ENCODE data around the gene SLAIN1. TPM values are rescaled to one million over a fixed set of nuclear protein-coding genes. Genes with fewer than 3 reads are reported as not detected.

Gene SLAIN1
- total RNA-seq, 1 experiment from 2014 or later = 3.5 TPM

DNA sequence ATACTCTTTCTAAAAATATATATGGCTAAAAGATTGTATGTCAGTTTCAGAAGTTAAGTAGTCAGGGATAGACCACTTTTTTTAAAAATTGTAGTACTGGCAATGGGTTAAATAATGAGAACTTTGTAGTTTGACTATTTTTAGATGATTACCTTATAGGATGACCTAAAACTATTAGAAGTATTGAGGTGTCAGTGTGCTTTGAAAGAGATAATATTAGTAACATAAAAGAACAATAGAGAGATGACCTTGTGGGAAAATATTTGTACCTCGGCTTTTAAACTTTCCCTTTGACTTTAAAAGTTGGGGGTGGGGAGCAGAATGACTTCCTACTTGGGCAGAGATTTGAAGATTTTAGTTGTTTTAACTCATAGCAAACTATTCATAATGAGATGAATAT lies 48.3 kb downstream of the SLAIN1 start:
- Mint-ChIP-seq H3K36me3 (ENCODE audit: insufficient read depth, unreplicated experiment) (no peaks in the 10 kb centered on the region), H3K4me3 (ENCODE audit: unreplicated experiment) (no peak overlapping the region), H3K4me1 (ENCODE audit: low read depth, unreplicated experiment) (no peaks in the 10 kb centered on the region), H3K27me3 (ENCODE audit: insufficient read depth, unreplicated experiment) (peaks cover 1% of the 10 kb centered on the region), H3K9me3 (ENCODE audit: unreplicated experiment) (no peaks in the 10 kb centered on the region), H3K27ac (ENCODE audit: unreplicated experiment) (no peak overlapping the region)
- Histone ChIP-seq H3K27me3 (replicated peaks; ENCODE audit: control insufficient read depth, insufficient read depth, low read length) (no peaks in the 10 kb centered on the region), H3K4me1 (no peaks in the 10 kb centered on the region), H3K36me3 (ENCODE audit: control insufficient read depth, insufficient read depth, low read length) (no peaks in the 10 kb centered on the region), H3K4me3 (ENCODE audit: low read depth, low read length) (no peak overlapping the region), H3K9me3 (no peaks in the 10 kb centered on the region)
- ChIA-PET CTCF (no interaction called here), POLR2A (no interaction called here)
- no TSS peak for BruUV-seq (replicated peaks)
- TF ChIP-seq, protein P1, sequence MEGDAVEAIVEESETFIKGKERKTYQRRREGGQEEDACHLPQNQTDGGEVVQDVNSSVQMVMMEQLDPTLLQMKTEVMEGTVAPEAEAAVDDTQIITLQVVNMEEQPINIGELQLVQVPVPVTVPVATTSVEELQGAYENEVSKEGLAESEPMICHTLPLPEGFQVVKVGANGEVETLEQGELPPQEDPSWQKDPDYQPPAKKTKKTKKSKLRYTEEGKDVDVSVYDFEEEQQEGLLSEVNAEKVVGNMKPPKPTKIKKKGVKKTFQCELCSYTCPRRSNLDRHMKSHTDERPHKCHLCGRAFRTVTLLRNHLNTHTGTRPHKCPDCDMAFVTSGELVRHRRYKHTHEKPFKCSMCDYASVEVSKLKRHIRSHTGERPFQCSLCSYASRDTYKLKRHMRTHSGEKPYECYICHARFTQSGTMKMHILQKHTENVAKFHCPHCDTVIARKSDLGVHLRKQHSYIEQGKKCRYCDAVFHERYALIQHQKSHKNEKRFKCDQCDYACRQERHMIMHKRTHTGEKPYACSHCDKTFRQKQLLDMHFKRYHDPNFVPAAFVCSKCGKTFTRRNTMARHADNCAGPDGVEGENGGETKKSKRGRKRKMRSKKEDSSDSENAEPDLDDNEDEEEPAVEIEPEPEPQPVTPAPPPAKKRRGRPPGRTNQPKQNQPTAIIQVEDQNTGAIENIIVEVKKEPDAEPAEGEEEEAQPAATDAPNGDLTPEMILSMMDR (IDR thresholded peaks at IDR 0.05; ENCODE audit: insufficient read depth in 1 of 2, low read depth in 1 of 2, low read length in 1 of 2, severe bottlenecking in 1 of 2, unreplicated experiment in 1 of 2) = no peak
- DNase-seq = no peak
- intact Hi-C loops (cut with micrococcal nuclease; ENCODE audit: unreplicated experiment) = no loop called here

DNA sequence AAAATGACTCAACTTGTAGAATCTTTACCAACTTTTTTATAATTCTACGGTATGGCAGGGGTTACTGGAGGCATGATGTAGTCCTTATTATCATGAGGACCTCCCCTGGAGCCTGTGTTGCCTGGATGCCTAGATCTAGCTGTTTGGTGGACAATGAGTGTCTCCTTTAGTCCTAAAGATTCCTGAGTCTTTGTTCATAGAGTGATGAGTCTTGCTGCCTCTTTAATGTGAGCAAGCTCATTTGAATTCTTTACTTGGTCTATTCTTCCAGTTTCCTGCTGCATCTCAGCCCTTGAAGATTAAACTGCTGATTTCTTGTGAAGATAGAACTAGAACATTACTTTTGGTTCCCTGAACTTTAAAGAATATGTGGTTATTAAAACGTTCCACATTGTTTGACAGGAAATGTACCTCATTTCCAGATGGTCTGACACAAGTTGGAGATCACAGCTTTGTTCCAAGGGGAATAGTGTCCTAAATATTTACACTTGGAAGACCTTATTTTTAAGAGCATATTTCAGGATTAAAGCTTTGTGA lies 51.9 kb downstream of the SLAIN1 start:
- intact Hi-C loops (cut with micrococcal nuclease; ENCODE audit: unreplicated experiment) = no loop called here
- Histone ChIP-seq H3K36me3 (ENCODE audit: control insufficient read depth, insufficient read depth, low read length) (no peaks in the 10 kb centered on the region), H3K9me3 (no peaks in the 10 kb centered on the region), H3K4me3 (ENCODE audit: low read depth, low read length) (no peak overlapping the region), H3K27me3 (replicated peaks; ENCODE audit: control insufficient read depth, insufficient read depth, low read length) (no peaks in the 10 kb centered on the region), H3K4me1 (no peaks in the 10 kb centered on the region)
- Mint-ChIP-seq H3K27ac (ENCODE audit: unreplicated experiment) (no peak overlapping the region), H3K9me3 (ENCODE audit: unreplicated experiment) (no peaks in the 10 kb centered on the region), H3K36me3 (ENCODE audit: insufficient read depth, unreplicated experiment) (no peaks in the 10 kb centered on the region), H3K4me1 (ENCODE audit: low read depth, unreplicated experiment) (no peaks in the 10 kb centered on the region), H3K27me3 (ENCODE audit: insufficient read depth, unreplicated experiment) (peaks cover 5% of the 10 kb centered on the region), H3K4me3 (ENCODE audit: unreplicated experiment) (no peak overlapping the region)
- no peak for DNase-seq
- ChIA-PET CTCF (no interaction called here), POLR2A (no interaction called here)
- no TSS peak for BruUV-seq (replicated peaks)
- TF ChIP-seq, protein P1 (IDR thresholded peaks at IDR 0.05; ENCODE audit: insufficient read depth in 1 of 2, low read depth in 1 of 2, low read length in 1 of 2, severe bottlenecking in 1 of 2, unreplicated experiment in 1 of 2) = no peak

DNA sequence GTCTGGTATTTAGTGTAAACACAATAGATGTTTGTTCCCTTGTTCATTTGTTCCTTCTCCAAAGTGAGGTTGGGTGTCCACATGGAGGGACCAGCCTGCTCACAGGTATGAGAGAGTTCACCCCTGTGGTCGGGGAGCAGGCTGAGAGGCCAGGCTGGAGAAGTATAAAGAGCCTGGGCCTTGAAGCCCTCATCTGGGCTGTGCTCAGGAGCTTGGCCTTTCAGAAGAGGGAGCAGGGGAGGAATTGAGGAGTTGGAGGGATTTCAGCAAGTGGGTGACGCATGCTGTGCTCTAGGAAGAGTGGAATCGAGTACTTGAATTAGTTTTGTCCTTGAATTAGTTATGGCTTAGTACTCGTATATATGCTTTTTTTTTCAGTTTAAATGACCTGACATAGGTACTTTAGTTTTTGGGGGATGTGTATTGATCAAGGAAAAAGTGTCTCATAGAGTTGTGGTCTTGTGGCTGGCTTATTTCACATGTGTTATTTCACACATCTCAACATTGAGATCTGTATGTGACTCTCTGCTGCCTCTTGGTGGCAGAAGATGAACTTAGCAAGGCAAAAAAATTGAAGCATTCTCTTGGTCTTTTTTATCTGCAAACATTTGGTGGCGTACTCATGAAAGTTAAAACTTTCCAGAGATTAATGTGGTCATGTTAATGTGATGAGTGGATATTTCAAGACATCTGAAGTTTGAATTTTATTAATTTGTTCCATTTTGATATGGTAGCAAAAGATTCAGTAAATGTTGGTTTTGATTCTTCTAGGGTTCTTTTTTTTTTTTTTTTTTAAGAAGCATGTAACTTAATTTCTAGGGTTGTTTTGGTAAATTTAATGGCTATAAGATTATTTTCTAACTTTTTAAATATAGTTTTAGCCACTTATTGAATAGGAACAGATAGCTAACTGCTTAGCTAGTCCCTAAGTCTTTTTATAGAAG lies 54.3 kb downstream of the SLAIN1 start:
- TF ChIP-seq, protein P1 (IDR thresholded peaks at IDR 0.05; ENCODE audit: insufficient read depth in 1 of 2, low read depth in 1 of 2, low read length in 1 of 2, severe bottlenecking in 1 of 2, unreplicated experiment in 1 of 2) = peak; percentile 80 to 84
- H3K27ac Mint-ChIP-seq (ENCODE audit: unreplicated experiment) = no peak overlapping the region
- DNase-seq = peak in 1 of 2 experiments; percentile 54
- POLR2A ChIA-PET = no interaction called here
- H3K4me1 ChIP-seq = no peaks in the 10 kb centered on the region
- H3K27me3 Mint-ChIP-seq (ENCODE audit: insufficient read depth, unreplicated experiment) = peaks cover 5% of the 10 kb centered on the region
- BruUV-seq (replicated peaks) = no TSS peak
- H3K36me3 Mint-ChIP-seq (ENCODE audit: insufficient read depth, unreplicated experiment) = no peaks in the 10 kb centered on the region
- no peaks in the 10 kb centered on the region for H3K9me3 ChIP-seq
- no peak overlapping the region for H3K4me3 Mint-ChIP-seq (ENCODE audit: unreplicated experiment)
- H3K4me3 ChIP-seq (ENCODE audit: low read depth, low read length) = no peak overlapping the region
- no peaks in the 10 kb centered on the region for H3K4me1 Mint-ChIP-seq (ENCODE audit: low read depth, unreplicated experiment)
- no peaks in the 10 kb centered on the region for H3K27me3 ChIP-seq (replicated peaks; ENCODE audit: control insufficient read depth, insufficient read depth, low read length)
- no peaks in the 10 kb centered on the region for H3K36me3 ChIP-seq (ENCODE audit: control insufficient read depth, insufficient read depth, low read length)
- H3K9me3 Mint-ChIP-seq (ENCODE audit: unreplicated experiment) = no peaks in the 10 kb centered on the region
- CTCF ChIA-PET = interaction anchor here (0.6 kb wide), 1 partner anchor 178 kb away, joined by 4 read pairs; no protein-coding TSS in a partner anchor
- intact Hi-C loops (cut with micrococcal nuclease; ENCODE audit: unreplicated experiment) = loop anchor here (1.0 kb wide), 2 partner anchors 158 to 258 kb away; no protein-coding TSS in a partner anchor

Measured in Caco-2 (cell line).